NCI-H1092 treated with DMSO at 0.1 percent for 48 hours (cell line): ENCODE results near the gene SPSB1.

Experiments used
- DNase-seq: peaks from one replicate; lab custom pipeline; 2025; lab: John Stamatoyannopoulos, UW

Gene SPSB1

GRCh38 chr1:9260059-9260766 lies 32.5 kb upstream of the SPSB1 start:
- no peak for DNase-seq

GRCh38 chr1:9261496-9261895 lies 31.2 kb upstream of the SPSB1 start:
- no peak for DNase-seq

- DNase-seq: no peak
These were observed 30.4 kb upstream of the SPSB1 start for GRCh38 chr1:9262096-9262986.

DNA sequence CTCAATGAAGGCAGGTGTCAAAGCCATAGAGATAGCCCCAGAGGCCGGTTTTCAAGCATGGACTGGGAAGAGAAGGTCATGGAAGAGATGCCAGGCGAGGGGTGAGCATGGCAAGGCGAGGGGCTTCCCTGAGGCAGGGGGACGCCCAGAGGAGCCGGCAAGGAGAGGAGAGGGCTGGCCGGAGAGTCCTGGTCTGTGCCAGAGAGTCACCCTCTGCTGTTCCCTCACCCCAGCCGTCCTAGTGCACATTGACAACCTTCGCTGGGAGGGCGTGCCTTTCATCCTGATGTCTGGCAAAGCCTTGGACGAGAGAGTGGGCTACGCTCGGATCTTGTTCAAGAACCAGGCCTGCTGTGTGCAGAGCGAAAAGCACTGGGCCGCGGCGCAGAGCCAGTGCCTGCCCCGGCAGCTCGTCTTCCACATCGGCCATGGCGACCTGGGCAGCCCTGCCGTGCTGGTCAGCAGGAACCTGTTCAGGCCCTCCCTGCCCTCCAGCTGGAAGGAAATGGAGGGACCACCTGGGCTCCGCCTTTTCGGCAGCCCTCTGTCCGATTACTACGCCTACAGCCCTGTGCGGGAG lies 29.3 kb upstream of the SPSB1 start:
- DNase-seq: no peak

GRCh38 chr1:9263984-9264872 lies 28.5 kb upstream of the SPSB1 start:
- no peak for DNase-seq

GRCh38 chr1:9265037-9265436 lies 27.7 kb upstream of the SPSB1 start:
- DNase-seq: no peak

- DNase-seq: no peak
These were observed 26.7 kb upstream of the SPSB1 start for GRCh38 chr1:9265968-9266367.

- no peak for DNase-seq
These were observed 25.4 kb upstream of the SPSB1 start for GRCh38 chr1:9267352-9267686.

DNA sequence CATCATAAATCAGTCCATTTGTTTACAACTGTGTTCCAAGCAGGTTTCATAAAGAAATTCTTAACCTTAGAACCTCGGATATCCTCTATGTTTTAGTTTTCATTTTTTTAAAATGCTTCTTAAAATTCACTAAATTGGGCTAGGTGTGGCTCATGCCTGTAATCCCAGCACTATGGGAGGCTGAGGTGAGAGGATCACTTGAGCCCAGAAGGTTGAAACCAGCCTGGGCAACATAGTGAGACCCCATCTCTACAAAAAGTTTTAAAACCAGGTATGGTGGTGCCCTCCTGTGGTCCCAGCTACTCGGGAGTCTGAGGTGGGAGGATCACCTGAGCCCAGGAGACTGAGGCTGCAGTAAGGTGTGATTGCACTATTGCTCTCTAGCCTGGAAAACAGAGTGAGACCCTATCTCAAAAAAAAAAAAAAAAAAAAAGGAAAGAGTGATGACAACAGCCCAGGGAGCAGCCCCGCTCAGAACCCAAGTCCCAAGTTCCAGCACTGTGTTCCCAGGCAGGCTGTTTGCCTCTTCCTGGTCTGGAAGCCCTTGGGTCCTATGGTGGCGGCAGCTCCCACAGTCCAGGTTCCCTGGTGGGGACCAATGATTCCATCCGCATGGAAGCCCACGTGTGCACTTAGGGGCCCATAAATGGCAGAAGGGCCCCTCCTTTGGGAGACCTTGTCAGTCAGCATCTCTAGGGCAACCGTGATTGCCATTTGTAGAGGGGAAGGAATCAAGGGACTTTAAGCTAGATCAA lies 24.7 kb upstream of the SPSB1 start:
- no peak for DNase-seq

DNA sequence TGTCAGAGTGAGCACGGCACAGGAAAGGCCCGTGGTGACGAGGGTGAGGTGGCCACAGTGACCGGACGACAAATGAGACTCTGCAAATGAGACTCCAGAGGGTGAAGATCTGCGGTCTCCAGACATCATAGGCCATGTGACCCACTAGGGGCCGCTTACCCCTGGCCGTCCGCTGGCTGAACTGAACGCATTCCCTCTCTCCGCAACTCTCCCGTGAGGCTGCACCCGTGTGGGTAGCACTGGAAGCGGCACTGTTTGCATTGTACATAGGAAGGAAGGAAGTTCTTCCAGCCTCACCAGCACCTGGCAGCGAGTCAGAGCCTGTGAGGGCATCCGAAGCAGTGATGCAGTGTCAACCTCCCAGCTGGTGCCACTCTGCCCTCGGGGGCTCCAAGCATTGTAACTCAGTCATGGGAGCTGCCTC lies 23.6 kb upstream of the SPSB1 start:
- DNase-seq: no peak

DNA sequence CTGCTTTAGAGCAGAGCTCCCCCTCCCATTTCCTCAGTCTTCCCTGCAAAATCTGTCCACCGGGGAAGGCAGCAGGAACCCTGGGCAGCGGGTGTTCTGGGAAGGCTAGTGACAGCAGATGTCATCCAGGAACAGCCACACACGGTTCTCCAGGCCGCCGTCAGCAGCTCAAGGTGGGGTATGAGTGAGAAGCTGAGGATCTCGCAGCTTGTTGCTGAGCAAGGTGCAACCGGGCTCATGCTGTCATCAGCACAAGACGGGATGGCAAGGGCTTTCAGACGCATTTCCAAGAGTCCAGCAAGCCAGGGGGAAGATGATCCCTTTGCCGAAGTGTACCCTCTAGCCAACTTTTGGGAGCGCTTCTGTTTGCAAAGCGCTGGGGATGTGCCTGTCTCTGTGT lies 23.0 kb upstream of the SPSB1 start:
- no peak for DNase-seq

DNA sequence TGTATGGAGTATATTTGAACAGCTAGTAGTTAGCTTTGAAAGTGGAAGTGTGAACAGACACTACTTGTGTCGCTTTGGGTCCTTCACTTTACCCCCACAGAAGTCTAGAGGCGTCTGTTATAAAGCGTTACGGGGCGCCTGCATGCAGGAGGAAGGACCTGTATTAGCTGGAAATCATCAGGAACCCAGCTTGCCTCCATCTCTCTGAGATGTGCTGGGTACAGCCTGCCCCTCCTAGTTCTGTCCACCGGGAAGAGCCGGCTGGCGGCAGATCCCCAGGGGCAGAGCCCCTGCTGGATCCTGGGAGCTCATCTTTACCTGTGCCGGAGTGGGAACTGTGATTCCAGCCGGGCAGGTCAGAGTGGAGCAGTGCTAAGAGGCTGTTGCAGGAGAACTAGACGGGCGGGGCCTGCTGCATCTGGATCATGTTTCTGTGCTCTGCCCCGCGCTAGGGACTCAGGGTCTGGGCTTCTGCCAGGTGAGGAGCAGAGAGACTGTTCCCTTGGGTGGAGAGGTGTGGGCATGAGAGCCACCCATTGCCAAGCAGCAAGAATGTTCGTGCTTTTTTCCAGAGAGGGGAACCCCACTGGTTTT lies 22.3 kb upstream of the SPSB1 start:
- DNase-seq: peak; percentile 22

DNA sequence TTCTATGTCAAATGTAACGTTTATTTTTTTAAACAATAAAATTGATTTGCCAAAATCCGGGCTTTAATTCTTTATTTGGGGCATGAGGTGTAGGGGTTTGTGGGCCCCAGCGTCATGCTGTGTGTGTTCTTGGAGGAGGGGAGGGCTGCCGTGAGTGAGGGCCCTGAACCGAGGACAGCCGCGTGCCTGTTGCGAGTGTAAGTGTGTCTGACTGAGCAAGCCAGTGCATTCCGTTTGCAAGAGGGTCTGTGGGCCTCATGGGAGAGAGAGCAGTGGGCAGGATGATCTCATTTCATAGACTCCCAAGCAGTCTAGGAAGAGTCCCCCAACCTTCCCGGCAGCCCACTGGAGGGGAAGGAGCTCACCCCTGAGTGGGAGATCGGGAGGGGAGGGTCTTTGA lies 21.4 kb upstream of the SPSB1 start:
- DNase-seq: no peak

- no peak for DNase-seq
These were observed 20.7 kb upstream of the SPSB1 start for GRCh38 chr1:9271861-9272595.

- no peak for DNase-seq
These were observed 19.5 kb upstream of the SPSB1 start for GRCh38 chr1:9273177-9273576.

DNA sequence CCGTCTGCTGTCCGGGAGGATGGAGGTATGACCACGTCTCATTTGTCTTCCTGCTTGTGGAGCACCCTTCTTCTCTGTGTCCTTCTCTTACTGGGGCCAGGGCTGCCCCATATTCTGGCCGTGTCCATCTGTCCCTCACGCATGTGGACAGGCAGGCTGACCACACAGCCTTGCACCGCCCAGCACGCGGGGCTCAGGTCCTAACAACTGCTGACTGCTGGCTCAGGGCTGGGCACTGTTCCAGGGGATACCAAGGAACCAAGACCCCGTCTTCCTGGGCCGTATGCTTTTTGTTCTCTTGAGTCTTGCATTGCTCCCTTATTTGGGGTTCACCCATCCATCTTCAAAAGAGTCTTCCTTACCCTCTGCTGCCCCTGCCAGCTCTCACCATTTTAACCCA lies 17.5 kb upstream of the SPSB1 start:
- no peak for DNase-seq

- no peak for DNase-seq
These were observed 17.1 kb upstream of the SPSB1 start for GRCh38 chr1:9275567-9276034.

GRCh38 chr1:9278116-9278515 lies 14.6 kb upstream of the SPSB1 start:
- no peak for DNase-seq

DNA sequence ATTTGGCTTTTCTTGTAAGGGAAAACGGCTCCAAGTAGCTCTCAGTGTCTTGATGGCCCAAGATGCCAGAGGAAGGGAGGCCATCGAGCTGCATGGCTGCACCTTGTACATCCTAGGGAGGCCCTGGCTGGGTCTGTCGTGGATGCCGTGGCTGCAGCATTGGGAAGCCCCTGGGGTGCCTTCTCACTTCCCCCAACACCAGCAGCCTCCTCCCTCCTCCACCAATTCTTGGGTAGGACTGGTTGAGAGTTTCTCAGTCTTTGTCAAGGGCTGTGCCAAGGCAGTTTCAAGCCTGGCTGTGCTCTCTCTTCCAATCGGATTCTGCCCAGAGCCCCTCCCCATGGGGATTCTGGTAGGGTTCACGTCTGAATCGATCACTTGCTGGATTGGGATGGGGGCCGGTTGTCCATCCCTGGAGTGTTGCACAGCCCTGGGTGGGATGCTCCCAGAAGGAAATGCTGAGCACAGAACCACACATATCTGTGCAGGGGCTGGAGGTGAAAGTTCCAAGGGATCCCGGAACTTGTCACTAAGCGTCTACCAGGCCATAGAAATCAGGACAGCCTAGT lies 14.0 kb upstream of the SPSB1 start:
- DNase-seq: no peak
